Progenitor cell of endocrine pancreas (in vitro differentiated cells): ENCODE measurements around the gene MATN3. TPM values are rescaled to one million over a fixed set of nuclear protein-coding genes. Genes with fewer than 3 reads are reported as not detected.
A peak's percentile ranks its signal among the peaks of the same experiment; 100 is the strongest.

Experiments used
- DNase-seq: peaks from one replicate; pipeline ENCODE4 v3.0.0; 2021; ENCODE audit warnings: low spot score; ENCODE audit not compliant: unreplicated experiment
- H3K27ac Mint-ChIP-seq: 2 replicates; pipeline ENCODE4 v1.8.0; 2021; ENCODE audit warnings: mild to moderate bottlenecking, moderate library complexity, mixed read lengths
- H3K27me3 Mint-ChIP-seq: 2 replicates; pipeline ENCODE4 v1.8.0; 2021; ENCODE audit warnings: mixed read lengths
- H3K36me3 Mint-ChIP-seq: 2 replicates; pipeline ENCODE4 v1.8.0; 2022; ENCODE audit warnings: mixed read lengths; ENCODE audit not compliant: insufficient read depth
- H3K4me1 Mint-ChIP-seq: 2 replicates; pipeline ENCODE4 v1.8.0; 2021; ENCODE audit warnings: low read depth, mixed read lengths
- H3K4me3 Mint-ChIP-seq: 2 replicates; pipeline ENCODE4 v1.8.0; 2021; ENCODE audit warnings: low read depth, mild to moderate bottlenecking, moderate library complexity, mixed read lengths
- H3K9me3 Mint-ChIP-seq: 2 replicates; pipeline ENCODE4 v1.8.0; 2021; ENCODE audit warnings: low read depth, mixed read lengths
- total RNA-seq: library from RNA; stranded (reverse); gene quantifications from 2 replicates; pipeline ENCODE4 v1.2.1, GENCODE V29; 2021
- TF ChIP-seq, protein P1 (sequence below): fragments of 200-600 bp; sonication (generic); IDR thresholded peaks from one replicate; pipeline ENCODE4 v1.5.0; 2021; ENCODE audit warnings: antibody characterized with exemption, mild to moderate bottlenecking; ENCODE audit not compliant: unreplicated experiment

MATN3 gene
- total RNA-seq, 1 donor from 2014 or later: 2.5 TPM

DNA sequence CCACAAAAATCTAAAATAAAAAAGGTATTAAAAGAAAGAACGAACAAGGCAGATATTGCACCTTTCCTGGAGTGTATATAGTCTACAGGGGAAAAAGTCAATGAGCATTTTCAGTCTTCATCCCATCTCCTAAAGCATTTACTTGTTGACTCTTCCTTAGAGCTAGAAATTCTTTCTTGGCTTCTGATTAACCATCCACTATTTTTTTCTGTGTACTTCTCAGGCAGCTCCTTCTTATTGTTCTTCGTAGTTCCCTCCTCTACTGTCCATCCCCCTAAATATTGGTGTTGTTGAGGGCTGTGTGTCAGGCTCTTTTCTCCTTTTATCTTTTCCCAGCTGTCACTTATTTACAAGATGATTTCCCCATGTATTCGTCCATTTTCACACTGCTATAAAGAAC is 42.5 kb upstream of the MATN3 start:
- H3K4me3 Mint-ChIP-seq: no peak overlapping the region
- H3K4me1 Mint-ChIP-seq: peaks cover 13% of the 10 kb centered on the region
- peaks cover 2% of the 10 kb centered on the region for H3K9me3 Mint-ChIP-seq
- no peak for DNase-seq
- H3K36me3 Mint-ChIP-seq: no peaks in the 10 kb centered on the region
- TF ChIP-seq, protein P1, sequence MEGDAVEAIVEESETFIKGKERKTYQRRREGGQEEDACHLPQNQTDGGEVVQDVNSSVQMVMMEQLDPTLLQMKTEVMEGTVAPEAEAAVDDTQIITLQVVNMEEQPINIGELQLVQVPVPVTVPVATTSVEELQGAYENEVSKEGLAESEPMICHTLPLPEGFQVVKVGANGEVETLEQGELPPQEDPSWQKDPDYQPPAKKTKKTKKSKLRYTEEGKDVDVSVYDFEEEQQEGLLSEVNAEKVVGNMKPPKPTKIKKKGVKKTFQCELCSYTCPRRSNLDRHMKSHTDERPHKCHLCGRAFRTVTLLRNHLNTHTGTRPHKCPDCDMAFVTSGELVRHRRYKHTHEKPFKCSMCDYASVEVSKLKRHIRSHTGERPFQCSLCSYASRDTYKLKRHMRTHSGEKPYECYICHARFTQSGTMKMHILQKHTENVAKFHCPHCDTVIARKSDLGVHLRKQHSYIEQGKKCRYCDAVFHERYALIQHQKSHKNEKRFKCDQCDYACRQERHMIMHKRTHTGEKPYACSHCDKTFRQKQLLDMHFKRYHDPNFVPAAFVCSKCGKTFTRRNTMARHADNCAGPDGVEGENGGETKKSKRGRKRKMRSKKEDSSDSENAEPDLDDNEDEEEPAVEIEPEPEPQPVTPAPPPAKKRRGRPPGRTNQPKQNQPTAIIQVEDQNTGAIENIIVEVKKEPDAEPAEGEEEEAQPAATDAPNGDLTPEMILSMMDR: no peak
- H3K27ac Mint-ChIP-seq: peak overlapping the region; percentile 88
- H3K27me3 Mint-ChIP-seq: no peaks in the 10 kb centered on the region

DNA sequence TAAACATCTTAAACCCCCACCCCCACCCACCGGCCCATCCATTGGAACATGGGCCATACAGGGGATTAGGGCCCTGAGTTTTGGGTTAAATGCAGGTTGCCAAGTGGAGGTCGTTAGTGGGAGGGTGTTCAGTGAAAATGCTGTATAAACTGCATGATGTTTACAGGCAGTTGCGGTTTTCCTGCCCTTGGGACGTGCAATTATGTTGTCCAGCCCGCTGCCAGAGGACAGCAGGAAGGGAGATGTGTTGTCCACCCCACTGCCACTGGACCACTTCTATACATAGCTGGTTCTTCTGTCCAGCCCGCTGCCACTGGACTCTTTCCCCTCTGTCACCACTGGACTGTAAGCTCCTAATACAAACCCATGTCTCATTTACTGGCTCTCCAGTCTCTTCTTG is 41.7 kb upstream of the MATN3 start:
- peaks cover 19% of the 10 kb centered on the region for H3K4me1 Mint-ChIP-seq
- TF ChIP-seq, protein P1: no peak
- no peaks in the 10 kb centered on the region for H3K36me3 Mint-ChIP-seq
- H3K27me3 Mint-ChIP-seq: no peaks in the 10 kb centered on the region
- peaks cover 2% of the 10 kb centered on the region for H3K9me3 Mint-ChIP-seq
- peak overlapping the region; percentile 19 for H3K27ac Mint-ChIP-seq
- no peak overlapping the region for H3K4me3 Mint-ChIP-seq
- no peak for DNase-seq

DNA sequence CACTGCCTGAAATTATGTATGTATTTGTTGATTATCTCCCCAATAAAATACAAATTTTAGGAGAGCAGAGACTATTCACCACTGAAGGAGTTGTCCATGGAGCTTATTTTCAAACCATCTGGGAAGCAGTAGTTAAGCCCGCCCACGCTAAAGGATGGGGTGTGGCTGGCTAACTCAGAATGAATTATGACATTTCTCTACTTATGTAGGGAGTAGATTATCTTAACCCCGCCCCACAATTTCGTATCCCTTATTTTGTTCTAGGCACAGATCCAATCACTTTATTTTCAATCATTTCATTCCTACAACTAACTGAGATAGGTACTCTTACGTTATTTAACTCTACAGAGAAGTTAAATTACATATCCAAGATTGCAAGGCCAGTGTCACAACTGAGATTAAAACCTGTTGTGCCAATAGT is 40.4 kb upstream of the MATN3 start:
- Mint-ChIP-seq H3K4me3 (no peak overlapping the region), H3K27me3 (no peaks in the 10 kb centered on the region), H3K4me1 (peaks cover 30% of the 10 kb centered on the region), H3K36me3 (no peaks in the 10 kb centered on the region), H3K9me3 (peaks cover 2% of the 10 kb centered on the region), H3K27ac (no peak overlapping the region)
- no peak for DNase-seq
- TF ChIP-seq, protein P1: no peak

DNA sequence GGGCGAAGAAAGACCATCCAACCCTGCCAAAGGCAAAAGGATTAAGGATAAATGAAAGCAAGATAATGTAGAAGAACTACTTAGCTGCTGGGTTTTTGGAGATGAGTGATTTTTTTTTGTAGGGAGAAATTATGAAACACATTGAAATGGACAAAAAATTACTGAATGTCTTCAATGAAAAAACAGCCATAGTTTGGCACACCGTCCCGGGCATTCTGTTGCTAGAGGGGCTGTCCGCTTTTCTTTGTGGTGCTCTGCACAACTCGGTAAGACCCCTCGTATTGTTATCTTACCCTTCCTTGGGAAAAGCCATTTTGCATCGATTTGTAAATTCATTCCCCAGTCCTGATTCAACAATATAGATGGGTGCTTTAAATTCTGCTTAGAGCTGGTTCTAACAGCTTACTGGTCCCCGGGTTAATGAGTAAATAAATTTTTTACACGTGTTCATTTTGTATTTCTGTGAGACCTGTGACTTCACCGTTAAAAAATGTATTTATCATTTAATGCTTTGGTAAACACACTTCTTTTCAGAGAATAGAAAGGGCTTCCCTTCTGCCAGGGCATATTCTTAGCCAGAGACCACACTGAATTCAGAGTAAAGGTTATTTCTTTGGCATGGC is 39.9 kb upstream of the MATN3 start:
- TF ChIP-seq, protein P1: no peak
- Mint-ChIP-seq H3K4me3 (no peak overlapping the region), H3K9me3 (peaks cover 2% of the 10 kb centered on the region), H3K36me3 (peaks cover 2% of the 10 kb centered on the region), H3K4me1 (peaks cover 33% of the 10 kb centered on the region), H3K27me3 (no peaks in the 10 kb centered on the region), H3K27ac (no peak overlapping the region)
- DNase-seq: no peak

DNA sequence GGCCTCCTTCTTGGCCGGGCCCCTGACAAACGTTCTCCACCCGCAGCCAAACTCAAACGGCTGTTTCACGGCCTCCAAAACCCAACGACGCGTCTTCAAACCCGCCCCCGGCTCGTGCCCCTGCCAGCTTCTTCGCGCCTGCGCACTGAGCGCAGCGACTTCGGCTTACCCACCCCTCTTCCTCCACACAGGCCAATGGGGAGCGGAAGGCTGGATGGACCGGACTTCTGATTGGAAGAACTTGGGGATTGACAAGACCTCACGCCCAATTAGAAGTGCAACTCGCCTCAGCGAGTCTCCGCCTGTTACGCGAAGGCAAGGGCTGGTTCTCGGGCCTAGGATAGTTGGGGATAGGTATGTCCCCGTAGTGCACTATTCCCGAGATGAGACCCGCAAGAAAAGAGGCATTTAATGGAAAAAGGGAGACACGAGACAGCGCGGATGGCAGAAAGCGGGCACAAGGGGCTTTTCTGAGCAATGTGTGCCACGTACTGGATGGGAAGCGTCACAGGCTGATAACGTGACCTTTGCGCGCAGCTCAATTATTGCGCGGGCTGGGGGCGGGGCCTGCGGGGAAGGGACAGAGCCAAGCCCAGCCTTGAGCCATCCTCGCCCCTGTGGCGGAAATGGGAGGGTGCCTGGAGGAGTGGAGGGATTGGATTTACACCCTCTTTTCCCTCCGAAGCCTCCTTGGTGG is 39.2 kb upstream of the MATN3 start, which contains the start of gene LAPTM4A:
LAPTM4A (minus strand) TSS at position 97 of the 697 bp plus-strand sequence. CDS start 108 bp downstream, outside the sequence.
- H3K27me3 Mint-ChIP-seq: no peaks in the 10 kb centered on the region
- H3K4me3 Mint-ChIP-seq: no peak within 1 kb of the TSS
- no peak within 1 kb of the TSS for H3K27ac Mint-ChIP-seq
- TF ChIP-seq, protein P1: peak; percentile 24
- peaks cover 34% of the 10 kb centered on the region for H3K4me1 Mint-ChIP-seq
- peaks cover 2% of the 10 kb centered on the region for H3K9me3 Mint-ChIP-seq
- H3K36me3 Mint-ChIP-seq: peaks cover 4% of the 10 kb centered on the region
- peak; percentile 96 for DNase-seq
